ENCODE measurements around the gene FBLN1.
"Not testable (repeated sequence)": the region's sequence is repeated elsewhere in the genome, so short reads cannot be mapped to it uniquely, and the experiment has no call there.

FBLN1 gene

DNA sequence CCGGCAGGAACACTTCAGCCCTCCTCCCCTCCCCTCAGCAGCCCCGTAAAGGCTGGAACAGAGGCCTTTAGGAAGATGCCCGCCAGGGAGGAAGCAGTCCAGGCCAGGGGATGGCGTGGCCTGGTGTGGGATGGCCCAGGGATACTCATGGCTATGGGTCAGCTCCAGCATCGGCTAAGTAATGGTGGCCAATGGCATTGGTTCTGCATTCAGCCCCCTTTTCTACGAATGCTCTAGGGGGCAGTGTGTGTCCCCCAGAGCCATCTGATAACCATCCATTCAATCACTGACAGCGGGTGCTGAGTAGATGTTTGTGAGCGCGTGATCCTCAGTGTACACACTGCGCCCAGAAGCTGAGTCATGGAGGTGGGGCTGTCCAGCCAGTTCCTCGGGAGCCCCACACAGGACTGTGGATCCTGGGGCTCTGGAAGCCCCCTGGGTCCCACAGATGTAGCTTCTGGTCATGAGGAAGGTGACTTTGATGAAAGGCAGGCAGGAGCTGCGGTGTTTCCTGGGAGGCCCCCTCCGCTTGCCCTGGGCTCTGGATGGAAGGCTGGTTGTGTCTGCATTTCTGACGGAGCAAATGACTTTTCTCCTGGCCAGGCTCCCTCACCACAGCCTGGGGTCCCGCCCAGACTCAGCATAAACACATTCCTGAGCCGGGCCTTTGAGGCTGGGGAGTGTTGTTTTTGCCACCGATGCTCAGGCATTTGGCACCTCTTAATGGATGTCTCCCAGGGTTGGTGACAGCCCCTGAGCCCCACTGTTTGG lies 46.5 kb downstream of the FBLN1 start:
- DNase-seq (ENCODE audit: low spot score): no peak

DNA sequence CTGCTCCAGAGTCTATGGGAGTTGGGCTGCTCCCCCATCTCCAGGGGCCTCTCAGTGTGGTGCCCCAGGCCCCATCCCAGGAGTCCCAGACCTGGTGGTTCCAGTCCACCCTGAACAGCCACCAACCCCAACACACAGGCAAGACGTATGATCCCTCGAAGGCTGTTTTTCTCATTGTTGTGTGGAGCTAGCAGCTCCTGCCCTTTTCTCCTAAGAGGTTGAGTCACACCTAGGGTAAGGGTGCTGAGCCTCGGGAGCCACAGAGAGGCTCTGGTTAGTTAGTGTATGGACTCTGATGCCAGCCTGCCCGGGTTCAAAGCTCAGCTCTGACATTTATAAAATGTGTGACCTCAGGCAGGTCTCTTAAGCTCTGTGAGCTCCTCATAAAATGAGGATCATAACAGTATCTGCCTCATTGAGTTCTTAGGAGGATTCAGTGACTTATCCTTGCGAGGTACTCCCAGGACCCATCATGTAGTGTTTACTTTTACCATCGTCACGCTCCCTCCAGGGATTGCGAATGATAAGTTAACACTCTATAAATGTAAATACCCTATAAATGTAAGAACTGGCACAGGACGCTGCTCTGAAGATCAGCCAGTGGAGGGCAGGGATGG lies 47.2 kb downstream of the FBLN1 start:
- no peak for DNase-seq (ENCODE audit: low spot score)

DNA sequence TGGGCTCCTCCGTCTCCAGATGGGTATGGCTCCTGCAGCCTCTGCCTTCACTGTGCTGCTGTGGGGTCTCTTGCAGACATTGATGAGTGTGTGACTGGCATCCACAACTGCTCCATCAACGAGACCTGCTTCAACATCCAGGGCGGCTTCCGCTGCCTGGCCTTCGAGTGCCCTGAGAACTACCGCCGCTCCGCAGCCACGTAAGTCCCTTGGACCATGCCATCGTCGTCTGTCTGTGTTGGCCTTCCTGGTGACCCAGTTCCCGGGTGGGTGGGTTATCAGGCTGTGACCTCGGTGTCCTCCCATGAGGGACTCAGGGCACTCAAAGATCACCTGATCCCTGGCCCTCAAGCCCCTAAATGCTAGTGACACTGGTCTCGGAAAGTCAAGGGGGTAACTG lies 47.7 kb downstream of the FBLN1 start:
- DNase-seq (ENCODE audit: low spot score): no peak

DNA sequence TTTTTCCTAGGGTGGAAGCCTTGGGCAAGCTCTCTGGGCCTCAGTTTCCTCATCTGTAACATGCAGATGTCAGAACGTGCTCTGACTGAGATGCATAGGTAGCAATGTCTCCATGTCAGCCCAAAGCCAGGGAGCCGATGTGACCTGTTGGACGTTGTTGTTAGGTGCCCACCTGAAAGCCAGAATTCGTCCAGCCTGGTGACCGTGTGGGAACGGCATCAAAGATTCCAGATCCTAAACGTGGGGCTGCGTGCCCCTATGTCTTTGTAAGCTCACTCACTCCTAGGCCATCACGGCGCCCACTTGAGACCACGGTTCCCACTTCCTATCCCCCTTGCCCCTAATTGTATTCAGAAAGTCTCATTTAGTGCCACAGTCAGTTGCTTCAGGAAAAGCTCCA lies 48.2 kb downstream of the FBLN1 start:
- no peak for DNase-seq (ENCODE audit: low spot score)

DNA sequence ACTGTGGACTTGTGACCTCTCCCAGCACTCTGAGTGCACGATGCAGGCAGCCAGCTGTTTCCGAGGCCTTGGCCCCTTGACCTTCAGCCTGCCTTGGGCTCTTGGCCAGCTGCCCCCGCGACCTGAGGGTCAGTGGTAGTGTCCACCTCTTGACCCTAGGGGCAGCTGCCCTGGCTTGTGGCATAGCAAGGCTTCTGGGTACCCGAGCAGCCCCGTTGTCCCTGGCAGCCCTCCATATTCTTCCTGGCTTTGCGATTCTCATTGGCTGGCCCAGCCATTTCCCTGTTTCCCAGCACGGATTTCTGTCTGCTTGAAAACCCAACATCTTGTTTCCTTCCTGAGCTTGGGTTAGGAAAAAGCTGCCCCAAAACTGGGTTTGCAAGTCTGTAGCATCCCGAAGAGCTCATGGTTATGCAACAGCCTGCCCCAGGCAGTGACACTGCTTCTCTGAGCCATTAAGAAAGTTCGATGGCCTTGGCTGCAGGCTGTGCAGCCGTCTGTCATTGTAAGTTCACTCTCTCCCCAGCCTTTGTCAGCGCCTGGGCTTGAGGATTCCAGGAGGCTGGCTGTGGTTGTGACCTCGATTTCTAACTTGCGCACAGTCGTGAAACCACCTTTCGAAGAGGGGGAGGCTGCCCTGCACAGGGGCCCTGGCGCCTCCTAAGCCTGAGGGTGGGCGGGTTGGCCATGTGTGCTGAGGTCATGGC lies 48.8 kb downstream of the FBLN1 start:
- DNase-seq (ENCODE audit: low spot score): no peak

DNA sequence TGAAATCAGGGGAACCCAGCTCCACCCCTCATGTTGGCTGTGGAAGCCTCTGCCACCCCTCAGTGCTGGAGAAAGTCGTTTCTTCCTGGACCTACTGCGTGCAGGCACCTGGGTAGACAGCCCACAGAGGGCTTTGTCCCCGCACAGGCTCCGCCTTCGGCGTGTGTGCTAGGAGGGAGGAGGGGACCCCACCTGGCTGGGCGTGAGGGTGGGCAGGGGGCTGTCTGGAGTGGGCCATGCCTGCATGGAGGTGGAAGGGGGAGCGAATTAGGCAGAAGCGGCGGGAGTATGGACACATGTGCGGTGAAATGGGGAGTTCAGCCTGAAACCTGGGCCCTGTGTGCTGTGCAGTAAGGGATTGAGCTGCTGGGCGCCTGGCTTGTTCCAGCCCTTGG lies 49.3 kb downstream of the FBLN1 start:
- no peak for DNase-seq (ENCODE audit: low spot score)

DNA sequence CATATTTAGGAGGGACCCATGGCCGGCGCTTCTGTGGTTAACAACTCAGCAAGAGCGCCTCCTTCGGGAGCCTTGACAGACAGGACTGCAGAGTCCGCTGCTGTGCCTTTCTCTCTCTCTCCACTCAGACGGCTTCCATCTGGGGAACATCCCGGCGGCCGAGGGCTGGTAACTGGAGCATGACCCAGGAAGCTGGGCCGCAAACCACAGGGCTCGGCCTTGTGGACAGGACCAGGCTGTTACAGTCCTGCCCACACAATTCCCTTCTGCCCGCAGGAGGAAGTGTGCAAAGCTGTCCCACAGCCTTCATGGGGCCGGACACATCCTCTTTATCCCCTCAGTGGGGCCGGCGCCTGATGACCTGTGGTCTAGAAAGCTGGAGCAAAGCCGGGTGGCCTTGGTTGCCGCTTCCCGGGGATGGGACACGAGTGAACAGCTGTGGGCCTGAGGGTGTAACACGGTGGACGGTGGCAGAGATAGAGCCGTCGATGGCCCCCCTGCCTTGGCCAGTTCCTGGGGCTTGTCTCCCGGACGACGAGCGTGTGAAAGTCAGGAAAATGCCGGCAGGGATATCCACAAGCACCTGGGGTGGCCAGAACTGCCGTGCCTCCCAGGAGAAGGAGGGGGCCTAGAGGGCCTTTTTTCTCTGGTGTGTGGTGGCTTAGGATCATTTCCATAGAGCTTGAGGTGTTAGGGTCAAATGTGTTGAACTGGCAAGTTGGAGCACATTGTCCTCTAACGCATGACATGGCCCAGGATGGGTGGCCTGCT lies 50.1 kb downstream of the FBLN1 start:
- DNase-seq (ENCODE audit: low spot score): no peak

DNA sequence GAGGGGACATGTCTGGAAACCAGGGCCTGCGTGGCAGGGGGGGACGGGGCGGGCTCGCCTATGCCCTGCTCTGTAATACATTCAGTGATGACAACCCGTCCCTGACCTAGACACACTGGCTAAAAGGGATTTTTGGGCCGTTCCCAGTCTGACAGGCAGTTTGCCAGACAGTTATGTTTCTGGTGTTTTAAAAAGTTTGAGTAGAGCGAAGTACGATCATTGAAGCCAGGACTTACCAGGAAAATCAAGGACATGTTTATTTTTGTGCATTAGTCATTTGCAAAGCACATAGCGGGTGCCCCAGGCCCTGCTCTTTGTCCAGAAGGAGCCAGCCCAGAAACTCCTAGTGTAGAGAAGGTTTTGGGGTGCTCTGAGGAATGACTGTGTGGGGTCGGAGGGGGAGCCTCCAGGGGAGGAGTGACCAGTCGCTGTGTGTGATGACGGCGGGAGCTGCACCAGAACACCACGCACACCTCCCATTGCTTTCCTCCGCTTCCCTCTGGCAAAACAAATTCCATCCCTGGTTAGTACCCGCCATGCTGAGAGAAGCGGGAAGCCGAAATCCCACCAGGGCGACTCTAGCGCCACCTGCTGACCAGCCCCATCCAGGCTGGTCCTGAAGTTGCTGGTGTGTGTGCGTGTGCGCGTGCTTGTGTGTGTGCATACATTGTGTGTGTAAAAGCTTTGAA lies 50.8 kb downstream of the FBLN1 start:
- DNase-seq (ENCODE audit: low spot score): peak; percentile 47

DNA sequence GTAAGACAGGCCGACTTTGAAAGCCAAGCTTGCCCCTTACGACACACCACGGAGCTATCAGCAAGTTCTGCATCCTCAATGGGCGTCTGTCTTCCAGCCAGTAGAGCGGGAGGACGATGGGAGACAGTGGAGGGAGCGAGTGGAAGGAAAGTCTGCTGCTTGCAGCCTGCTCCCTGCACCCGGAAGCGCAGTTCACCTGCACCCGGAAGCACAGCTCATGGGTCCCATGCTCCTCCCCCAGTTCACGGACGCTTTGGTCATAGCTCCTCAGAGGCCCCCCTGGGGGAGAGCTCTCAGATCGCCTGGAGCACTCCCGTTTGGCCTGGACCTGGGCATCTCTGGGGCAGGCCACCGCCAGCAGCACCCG lies 51.3 kb downstream of the FBLN1 start:
- DNase-seq (ENCODE audit: low spot score): no peak

DNA sequence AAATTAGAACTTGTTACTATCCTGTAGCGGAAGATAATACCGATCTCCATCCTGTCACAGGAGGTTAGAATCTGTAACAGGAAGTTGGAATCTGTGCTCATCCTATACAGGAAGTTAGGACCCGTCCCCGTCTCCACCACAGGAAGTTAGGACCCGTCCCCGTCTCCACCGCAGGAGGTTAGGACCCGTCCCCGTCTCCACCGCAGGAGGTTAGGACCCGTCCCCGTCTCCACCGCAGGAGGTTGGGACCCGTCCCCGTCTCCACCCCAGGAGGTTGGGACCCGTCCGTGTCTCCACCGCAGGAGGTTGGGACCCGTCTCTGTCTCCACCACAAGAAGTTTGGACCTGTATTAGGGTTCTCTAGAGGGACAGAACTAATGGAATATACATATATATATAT lies 52.2 kb downstream of the FBLN1 start:
- DNase-seq (ENCODE audit: low spot score): no peak

DNA sequence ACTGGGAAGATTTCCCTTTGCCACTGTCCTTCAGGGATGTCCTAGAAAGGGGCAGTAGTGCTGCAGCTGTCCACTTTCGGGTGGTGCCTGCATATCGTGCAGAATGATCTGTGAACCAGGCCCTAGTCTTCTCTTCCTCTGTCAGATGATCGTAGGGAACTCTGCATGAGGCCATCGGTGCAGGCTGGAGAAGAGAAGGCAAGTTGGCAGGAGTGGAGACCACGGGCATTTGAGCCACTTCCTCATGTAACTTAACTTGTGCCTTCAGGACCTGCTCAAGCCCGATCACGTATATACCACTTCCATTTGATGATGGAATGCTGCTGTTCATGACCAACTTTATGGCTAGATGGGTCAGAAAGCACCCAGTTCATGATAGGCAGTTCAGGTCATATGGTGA lies 55.2 kb downstream of the FBLN1 start:
- DNase-seq (ENCODE audit: low spot score): not testable (repeated sequence)

DNA sequence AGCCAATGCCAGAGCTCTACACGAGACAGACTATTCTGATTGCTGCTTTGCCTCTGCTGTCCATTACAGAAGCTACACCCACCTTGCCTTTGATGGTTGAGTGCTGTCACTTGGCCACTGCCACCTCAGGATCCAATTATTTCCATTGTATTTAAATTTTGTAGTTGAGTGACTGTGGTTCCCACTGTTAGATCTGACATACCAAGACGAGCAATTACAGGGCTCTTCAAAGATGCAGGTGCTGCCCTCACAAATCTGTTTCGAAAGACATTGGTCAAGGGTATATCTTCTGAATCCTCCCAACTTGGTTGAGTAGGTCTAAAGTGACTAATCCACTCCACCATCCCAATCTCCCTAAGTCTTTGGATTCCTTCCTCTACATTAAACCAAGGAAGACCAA lies 57.4 kb downstream of the FBLN1 start:
- DNase-seq (ENCODE audit: low spot score): not testable (repeated sequence)

DNA sequence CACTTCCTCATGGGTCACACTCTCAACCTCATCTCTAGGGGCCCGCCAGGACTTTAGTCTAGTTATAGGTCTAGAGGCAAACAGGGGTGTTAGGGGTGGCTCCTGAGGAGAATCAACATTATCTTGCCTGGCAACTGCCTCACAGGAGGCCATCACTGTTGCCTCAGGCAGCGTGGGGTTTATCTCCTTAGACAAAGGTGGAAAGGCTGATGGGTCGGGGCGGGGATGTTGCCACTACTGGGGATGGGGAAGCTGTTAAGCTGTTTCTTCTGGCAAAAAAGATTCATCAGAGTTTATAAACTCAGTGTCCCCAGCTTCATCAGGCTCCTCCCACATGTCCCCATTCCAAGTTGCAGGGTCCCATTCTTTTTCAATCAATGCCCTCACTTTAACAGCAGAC lies 58.1 kb downstream of the FBLN1 start:
- not testable (repeated sequence) for DNase-seq (ENCODE audit: low spot score)

DNA sequence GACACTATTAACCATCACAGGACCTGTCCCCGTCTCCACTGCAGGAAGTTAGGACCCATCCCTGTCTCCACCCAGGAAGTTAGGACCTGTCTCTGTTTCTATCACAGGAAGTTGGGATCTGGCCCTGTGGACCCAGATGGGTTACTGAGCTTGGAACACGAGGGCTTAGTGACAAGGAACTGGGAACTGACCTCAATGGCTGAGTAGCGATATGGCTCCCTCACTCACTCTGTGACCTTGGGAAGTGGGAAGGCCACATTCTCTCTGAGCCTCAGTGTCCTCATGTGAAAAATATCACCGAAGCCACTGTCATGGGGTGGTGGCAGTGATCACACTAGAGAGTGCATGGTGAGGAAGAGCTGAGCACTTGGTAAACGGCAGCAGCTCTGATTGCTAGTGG lies 59.4 kb downstream of the FBLN1 start:
- DNase-seq (ENCODE audit: low spot score): no peak

DNA sequence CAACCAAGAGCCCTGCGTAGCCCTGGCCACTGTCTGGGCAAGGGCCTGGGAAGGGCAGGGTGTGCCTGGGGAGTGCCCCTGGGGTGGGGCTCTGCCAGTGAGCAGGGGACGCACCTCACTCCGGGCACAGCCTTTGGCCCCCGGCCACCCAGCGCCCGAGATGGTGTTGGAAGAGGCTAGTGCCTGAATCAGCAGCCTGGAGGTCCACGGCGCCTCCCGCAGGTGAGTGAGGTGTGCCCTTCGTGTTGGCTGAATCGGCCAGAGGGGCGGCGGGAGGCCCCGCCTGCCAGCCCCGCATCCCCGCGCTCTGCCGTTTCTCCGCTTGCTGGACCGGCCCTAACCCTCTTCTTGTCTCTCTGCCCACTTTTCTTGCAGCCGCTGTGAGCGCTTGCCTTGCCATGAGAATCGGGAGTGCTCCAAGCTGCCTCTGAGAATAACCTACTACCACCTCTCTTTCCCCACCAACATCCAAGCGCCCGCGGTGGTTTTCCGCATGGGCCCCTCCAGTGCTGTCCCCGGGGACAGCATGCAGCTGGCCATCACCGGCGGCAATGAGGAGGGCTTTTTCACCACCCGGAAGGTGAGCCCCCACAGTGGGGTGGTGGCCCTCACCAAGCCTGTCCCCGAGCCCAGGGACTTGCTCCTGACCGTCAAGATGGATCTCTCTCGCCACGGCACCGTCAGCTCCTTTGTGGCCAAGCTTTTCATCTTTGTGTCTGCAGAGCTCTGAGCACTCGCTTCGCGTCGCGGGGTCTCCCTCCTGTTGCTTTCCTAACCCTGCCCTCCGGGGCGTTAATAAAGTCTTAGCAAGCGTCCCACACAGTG lies 60.1 kb downstream of the FBLN1 start:
- no peak for DNase-seq (ENCODE audit: low spot score)

DNA sequence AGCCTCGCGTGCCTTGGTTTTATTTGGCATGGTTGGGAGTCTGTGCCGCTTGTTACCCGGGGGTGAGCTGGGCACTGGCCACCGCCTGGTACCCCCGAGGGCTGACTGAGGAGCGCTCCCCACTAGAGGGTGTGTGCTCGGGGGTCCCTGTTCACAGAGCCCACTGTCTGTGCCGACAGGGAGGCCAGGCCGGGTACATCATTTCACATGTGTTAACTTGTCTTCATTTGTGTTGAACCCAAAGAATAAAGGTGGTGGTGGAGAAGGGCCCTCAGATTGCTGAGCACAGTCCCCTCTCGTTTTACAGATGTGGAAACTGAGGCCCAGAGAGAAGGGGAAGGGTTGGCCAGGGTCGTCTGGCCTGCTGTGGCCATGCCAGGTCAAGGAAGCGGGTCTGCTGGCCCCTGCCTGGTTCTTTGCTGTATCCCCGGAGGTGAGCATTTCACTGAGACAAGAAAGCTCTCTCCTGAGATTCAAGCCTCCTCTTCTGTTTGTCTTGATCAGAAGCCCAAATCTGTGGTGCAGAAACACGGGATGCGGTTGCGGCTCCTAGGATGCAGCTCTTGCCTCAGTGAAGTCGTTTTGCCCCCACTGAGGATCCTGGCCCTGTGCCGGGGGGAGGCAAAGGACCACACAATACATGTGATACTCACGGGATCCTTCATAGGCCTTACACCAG lies 60.8 kb downstream of the FBLN1 start:
- no peak for DNase-seq (ENCODE audit: low spot score)

DNA sequence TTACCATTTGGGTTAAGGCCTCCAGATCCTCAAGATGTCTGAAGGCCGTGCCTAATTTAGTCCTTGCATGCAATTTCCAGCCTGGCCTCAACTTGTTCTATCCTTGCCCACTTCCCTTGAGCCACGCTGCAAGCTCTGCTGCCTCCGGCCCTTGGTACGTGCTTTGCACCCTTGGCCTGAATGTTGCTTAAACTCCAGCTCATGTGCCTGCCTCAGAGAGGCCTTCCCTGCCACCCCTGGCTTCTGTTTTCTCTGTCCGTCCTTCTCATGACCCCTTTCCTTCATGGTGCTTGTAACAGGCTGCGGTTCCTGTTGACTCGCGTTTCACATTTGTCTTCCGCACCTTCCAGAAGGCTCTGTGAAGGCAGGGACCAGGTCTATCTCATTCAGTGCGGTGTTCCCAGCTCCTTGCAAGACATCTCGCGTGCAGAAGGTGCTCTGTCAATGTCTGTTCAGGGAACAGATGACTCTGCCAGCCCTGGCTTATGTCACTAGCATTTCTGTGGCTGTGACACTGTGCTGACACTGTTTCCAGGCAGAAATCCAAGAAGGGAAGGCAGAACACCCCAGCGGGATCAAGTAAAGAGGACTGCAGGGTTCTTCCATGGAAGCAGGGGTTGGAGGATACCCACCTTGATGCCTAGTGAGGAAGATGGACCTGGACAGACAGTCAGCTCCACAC lies 61.8 kb downstream of the FBLN1 start:
- no peak for DNase-seq (ENCODE audit: low spot score)

DNA sequence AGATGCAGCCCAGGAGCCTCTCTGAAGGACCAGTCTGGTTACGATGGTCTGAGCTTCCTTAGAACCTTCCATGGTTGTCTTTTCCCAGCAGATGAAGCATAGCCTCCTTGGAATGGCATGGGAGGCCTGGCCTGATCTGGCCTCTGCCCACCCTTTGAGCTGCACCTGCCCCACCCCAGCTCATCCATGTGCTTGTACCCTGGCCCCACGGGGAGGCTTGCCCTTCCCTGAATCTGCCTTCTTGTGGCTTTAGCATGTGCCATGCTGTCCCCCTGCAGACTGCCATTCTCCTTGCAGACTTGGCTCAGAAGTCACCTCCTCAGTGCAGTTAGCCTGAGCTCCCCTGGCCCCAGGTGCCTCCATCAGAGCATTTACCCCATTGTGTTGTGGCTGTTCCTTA lies 62.5 kb downstream of the FBLN1 start:
- DNase-seq (ENCODE audit: low spot score): no peak

DNA sequence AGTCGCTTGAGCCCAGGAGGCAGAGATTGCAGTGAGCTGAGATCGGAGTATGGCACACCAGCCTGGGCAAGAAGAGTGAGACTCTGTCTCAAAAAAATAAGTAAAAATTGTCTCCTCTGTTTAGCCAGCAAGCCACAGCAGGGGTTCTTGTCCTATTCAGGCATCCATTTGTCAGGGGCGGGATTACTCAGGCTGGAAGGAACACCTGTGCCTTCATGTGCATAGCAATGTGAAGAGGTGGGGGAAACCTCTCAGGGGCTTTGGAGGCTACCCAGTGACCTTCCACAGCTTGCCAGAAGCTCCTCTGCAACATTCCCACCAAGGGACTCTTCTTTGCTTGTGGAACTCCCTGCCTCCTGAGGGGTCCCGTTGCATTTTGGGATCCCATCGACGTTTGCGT lies 63.3 kb downstream of the FBLN1 start:
- DNase-seq (ENCODE audit: low spot score): no peak

DNA sequence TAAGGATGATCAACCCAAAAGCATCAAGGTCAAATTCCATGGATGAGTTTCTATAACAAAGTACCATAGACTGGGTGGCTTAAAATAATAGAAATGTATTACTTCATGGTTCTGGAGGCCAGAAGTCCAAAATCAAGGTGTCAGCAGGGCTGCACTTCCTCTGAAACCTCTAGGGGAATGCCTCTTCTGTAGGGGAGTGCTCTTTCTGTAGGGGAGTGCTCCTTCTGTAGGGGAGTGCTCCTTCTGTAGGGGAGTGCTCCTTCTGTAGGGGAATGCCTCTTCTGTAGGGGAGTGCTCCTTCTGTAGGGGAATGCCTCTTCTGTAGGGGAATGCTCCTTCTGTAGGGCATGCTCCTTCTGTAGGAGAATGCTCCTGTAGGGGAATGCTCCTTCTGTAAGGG lies 65.5 kb downstream of the FBLN1 start:
- no peak for DNase-seq (ENCODE audit: low spot score)
